IMR-90 (cell line): ENCODE data around the gene PFDN1. TPM values are rescaled to one million over a fixed set of nuclear protein-coding genes. Genes with fewer than 3 reads are reported as not detected.

Source experiments
- ATAC-seq: fragments of 200-7000 bp; cut with Tn5 transposase; 2 replicates; pipeline ENCODE4 v1.9.1; 2020; ENCODE audit warnings: low read depth, mild to moderate bottlenecking, moderate library complexity
- BruUV-seq: library from RNA; stranded (reverse); fragments of 400-500 nt; replicated peaks from 2 replicates; lab custom pipeline; 2021; lab: Mats Ljungman, UMichigan
- CTCF ChIA-PET: fragments of 300-600 bp; formaldehyde crosslinking; extraction: SDS; loops from one replicate; lab custom pipeline; 2021; ENCODE audit warnings: antibody characterized with exemption; lab: Yijun Ruan, JAX
- POLR2A ChIA-PET: fragments of 300-600 bp; sonication (Branson Sonifier 250); formaldehyde crosslinking; loops from one replicate; lab custom pipeline; 2022; ENCODE audit warnings: antibody characterized with exemption; ENCODE audit not compliant: unreplicated experiment; lab: Charles Lee
- DNase-seq: peaks from one replicate; pipeline ENCODE4 v3.0.0; 2013
- H2AFZ ChIP-seq: replicated peaks from 2 replicates; pipeline ENCODE3; 2013; ENCODE audit warnings: low read length, mild to moderate bottlenecking; ENCODE audit not compliant: poor library complexity
- H2AK5ac ChIP-seq: 2 replicates; pipeline ENCODE4 v1.6.1; 2013; ENCODE audit warnings: low read depth, low read length, inconsistent platforms
- H2AK9ac ChIP-seq: replicated peaks from 2 replicates; pipeline ENCODE3; 2013; ENCODE audit warnings: mild to moderate bottlenecking, low read depth, low read length, moderate library complexity; ENCODE audit not compliant: poor library complexity
- H2BK120ac ChIP-seq: 2 replicates; pipeline ENCODE4 v1.6.1; 2013; ENCODE audit warnings: low read depth, low read length, inconsistent platforms
- H2BK15ac ChIP-seq: 3 replicates; pipeline ENCODE4 v1.6.1; 2013; ENCODE audit warnings: low read depth, low read length, inconsistent platforms
- H2BK20ac ChIP-seq: 2 replicates; pipeline ENCODE4 v1.6.1; 2013; ENCODE audit warnings: low read depth, mild to moderate bottlenecking, inconsistent platforms, low read length, moderate library complexity
- H2BK5ac ChIP-seq: 2 replicates; pipeline ENCODE4 v1.6.1; 2013; ENCODE audit warnings: mild to moderate bottlenecking, low read depth, low read length, inconsistent platforms; ENCODE audit not compliant: poor library complexity, severe bottlenecking
- H3K14ac ChIP-seq: replicated peaks from 2 replicates; pipeline ENCODE4 v1.6.1; 2013; ENCODE audit warnings: low read depth, low read length, inconsistent platforms
- H3K18ac ChIP-seq: 2 replicates; pipeline ENCODE4 v1.6.1; 2013; ENCODE audit warnings: low read depth, low read length, control low read depth
- H3K23ac ChIP-seq: 2 replicates; pipeline ENCODE4 v1.6.1; 2013; ENCODE audit warnings: low read depth, low read length, inconsistent platforms
- H3K27ac ChIP-seq: 2 replicates; pipeline ENCODE4 v1.5.1; 2013; ENCODE audit warnings: mild to moderate bottlenecking, control low read depth, low read length; ENCODE audit not compliant: insufficient read depth
- H3K27me3 ChIP-seq: 2 replicates; pipeline ENCODE4 v1.6.1; 2013; ENCODE audit warnings: low read length; ENCODE audit not compliant: control insufficient read depth, insufficient read depth
- H3K36me3 ChIP-seq: 2 replicates; pipeline ENCODE4 v1.6.1; 2013; ENCODE audit warnings: low read length, mixed read lengths; ENCODE audit not compliant: control insufficient read depth, insufficient read depth
- H3K4ac ChIP-seq: 2 replicates; pipeline ENCODE4 v1.6.1; 2013; ENCODE audit warnings: low read depth, low read length, inconsistent platforms
- H3K4me1 ChIP-seq: 2 replicates; pipeline ENCODE4 v1.6.1; 2013; ENCODE audit warnings: low read length, mixed read lengths; ENCODE audit not compliant: control insufficient read depth, insufficient read depth
- H3K4me2 ChIP-seq: 2 replicates; pipeline ENCODE4 v1.6.1; 2013; ENCODE audit warnings: low read depth, mild to moderate bottlenecking, control low read depth, low read length, moderate library complexity
- H3K4me3 ChIP-seq: 2 replicates; pipeline ENCODE4 v1.5.1; 2013; ENCODE audit warnings: low read depth, mild to moderate bottlenecking, control low read depth, low read length, moderate library complexity; ENCODE audit not compliant: insufficient read depth
- H3K56ac ChIP-seq: 2 replicates; pipeline ENCODE4 v1.6.1; 2013; ENCODE audit warnings: low read length, inconsistent platforms; ENCODE audit not compliant: insufficient read depth; ENCODE audit errors: extremely low read depth
- H3K79me1 ChIP-seq, 2 experiments: 2 replicates each; pipeline ENCODE4 v1.6.1; 2013; ENCODE audit warnings: low read length in 2 of 2, inconsistent platforms in 1 of 2, low read depth in 1 of 2
- H3K9ac ChIP-seq: 2 replicates; pipeline ENCODE4 v1.6.1; 2013; ENCODE audit warnings: low read depth, low read length, control low read depth
- H3K9me1 ChIP-seq: 2 replicates; pipeline ENCODE4 v1.6.1; 2013; ENCODE audit warnings: low read length, inconsistent platforms; ENCODE audit not compliant: insufficient read depth
- H3K9me3 ChIP-seq: 2 replicates; pipeline ENCODE4 v1.6.1; 2013; ENCODE audit warnings: low read length; ENCODE audit not compliant: control insufficient read depth, insufficient read depth
- H4K20me1 ChIP-seq: 2 replicates; pipeline ENCODE4 v1.6.1; 2013; ENCODE audit warnings: low read length, inconsistent platforms; ENCODE audit not compliant: insufficient read depth
- H4K5ac ChIP-seq: 2 replicates; pipeline ENCODE4 v1.6.1; 2013; ENCODE audit warnings: mild to moderate bottlenecking, low read depth, low read length, control low read depth
- H4K8ac ChIP-seq, 2 experiments: 2 replicates each; pipeline ENCODE4 v1.6.1; 2013; ENCODE audit warnings: low read depth in 2 of 2, low read length in 2 of 2, control low read depth in 1 of 2, inconsistent platforms in 1 of 2
- H4K91ac ChIP-seq: 2 replicates; pipeline ENCODE4 v1.6.1; 2013; ENCODE audit warnings: low read depth, low read length, inconsistent platforms; ENCODE audit not compliant: insufficient read depth
- BHLHE40 ChIP-seq: fragments of 150-350 bp; IDR thresholded peaks from 2 replicates; pipeline ENCODE4 v1.6.1; 2016; ENCODE audit warnings: mild to moderate bottlenecking, low read depth, low read length
- CEBPB ChIP-seq: IDR thresholded peaks from 2 replicates; pipeline ENCODE4 v1.6.1; 2012; ENCODE audit warnings: low read depth, low read length, improper control_type of control experiment
- ELK1 ChIP-seq: fragments of 150-350 bp; IDR thresholded peaks from 2 replicates; pipeline ENCODE4 v1.6.1; 2016; ENCODE audit warnings: low read depth, mild to moderate bottlenecking, low read length, moderate library complexity, borderline replicate concordance
- MAFK ChIP-seq: IDR thresholded peaks from 2 replicates; pipeline ENCODE4 v1.6.1; 2012; ENCODE audit warnings: low read depth, low read length, improper control_type of control experiment
- NFE2L2 ChIP-seq: fragments of 150-350 bp; IDR thresholded peaks from 2 replicates; pipeline ENCODE4 v1.6.1; 2016; ENCODE audit warnings: low read depth, mild to moderate bottlenecking, low read length
- SMC3 ChIP-seq: fragments of 150-350 bp; IDR thresholded peaks from 2 replicates; pipeline ENCODE4 v1.6.1; 2016; ENCODE audit warnings: low read depth, mild to moderate bottlenecking, antibody characterized with exemption, low read length, moderate library complexity
- USF2 ChIP-seq: fragments of 150-350 bp; IDR thresholded peaks from 2 replicates; pipeline ENCODE4 v1.6.1; 2017; ENCODE audit warnings: mild to moderate bottlenecking, antibody characterized with exemption, low read length, low read depth
- WGBS, 2 experiments: methylation state at CpG; one replicate each; pipeline versions ENCODE4 v1.1.5 to v1.1.7; 2013; ENCODE audit warnings: missing lambda C conversion rate in 2 of 2; ENCODE audit not compliant: insufficient read length in 1 of 2; ENCODE audit errors: extremely low coverage in 2 of 2; 5-methylcytosine and 5-hydroxymethylcytosine counted together
- dilution Hi-C: fragments of 300-500 bp; cut with HindIII; formaldehyde crosslinking; loops from one replicate; pipeline ENCODE4 v1.14.3; 2018; ENCODE audit warnings: low sequenced_read_pairs; ENCODE audit not compliant: unreplicated experiment
- in situ Hi-C: fragments of 300-500 bp; cut with MboI; formaldehyde crosslinking; loops from 3 replicates; pipeline ENCODE4 v1.14.3; 2019; ENCODE audit warnings: low sequenced_read_pairs, inconsistent platforms, mixed read lengths
- intact Hi-C: fragments of 100-400 bp; cut with micrococcal nuclease; formaldehyde crosslinking; loops from 2 replicates; pipeline ENCODE4 v1.10.0; 2022
- polyA plus RNA-seq, 3 experiments: library from polyadenylated mRNA; depleted of rRNA; stranded (reverse); fragments of >200 nt; gene quantifications; 2 replicates each; pipeline ENCODE4 v1.2.3, GENCODE V29; 2012; ENCODE audit warnings: low replicate concordance in 1 of 3
- total RNA-seq: library from RNA; depleted of rRNA; stranded (reverse); fragments of >200 nt; gene quantifications from 2 replicates; pipeline ENCODE4 v1.2.3, GENCODE V29; 2012

PFDN1 gene
- total and polyA plus RNA-seq, 2 of the 4 experiments (the other 2 are of a cell fraction): 98.8 to 134 TPM

- Histone ChIP-seq H3K27ac (no peak overlapping the region), H2BK5ac (no peak overlapping the region), H3K4ac (no peak overlapping the region), H3K36me3 (0 out of 2 replicates have a peak, but pooled peaks cover 1% of the 10 kb centered on the region), H2BK15ac (no peak overlapping the region), H2BK20ac (no peak overlapping the region), H4K91ac (no peak overlapping the region), H3K9me3 (no peaks in the 10 kb centered on the region), H4K8ac (no peak overlapping the region), H3K56ac (no peak overlapping the region), H3K79me1 (peaks cover 58 to 91% of the 10 kb centered on the region in 2 experiments), H3K9me1 (peaks cover 49% of the 10 kb centered on the region), H3K27me3 (no peaks in the 10 kb centered on the region), H2BK120ac (no peak overlapping the region), H3K23ac (no peak overlapping the region), H2AK5ac (no peak overlapping the region), H3K4me2 (no peak overlapping the region), H2AFZ (no peak overlapping the region), H4K20me1 (peaks cover 18% of the 10 kb centered on the region), H3K18ac (no peak overlapping the region), H3K9ac (no peak overlapping the region), H4K5ac (no peak overlapping the region), H2AK9ac (no peak overlapping the region), H3K4me1 (peaks cover 27% of the 10 kb centered on the region), H3K4me3 (no peak overlapping the region), H3K14ac (no peak overlapping the region)
- intact Hi-C loops: no loop called here
- ChIA-PET CTCF (interaction anchor here (1.5 to 1.9 kb wide), 2 partner anchors 89 kb away, joined by 3 to 7 read pairs; partner anchors contain the start of gene HBEGF), POLR2A (interaction anchor here (0.6 kb wide), 1 partner anchor 36 kb away, joined by 5 read pairs; no protein-coding TSS in a partner anchor)
- in situ Hi-C loops: no loop called here
- dilution Hi-C loops: no loop called here
- no peak for DNase-seq
- ATAC-seq: no peak
- no peak for TF ChIP-seq SMC3
- no peak for TF ChIP-seq CEBPB
- TF ChIP-seq BHLHE40: no peak
- no peak for TF ChIP-seq ELK1
- no peak for TF ChIP-seq NFE2L2
- no peak for TF ChIP-seq USF2
- no peak for TF ChIP-seq MAFK
- 92 to 100% methylated on average over 1 to 3 of the region's 6 CpGs for WGBS, 2 experiments
- no TSS peak for BruUV-seq
Measured at GRCh38 chr5:140256726-140257125, 46.2 kb downstream of the PFDN1 start.
